ENCODE measurements around the gene NASP.

The NASP gene

DNA sequence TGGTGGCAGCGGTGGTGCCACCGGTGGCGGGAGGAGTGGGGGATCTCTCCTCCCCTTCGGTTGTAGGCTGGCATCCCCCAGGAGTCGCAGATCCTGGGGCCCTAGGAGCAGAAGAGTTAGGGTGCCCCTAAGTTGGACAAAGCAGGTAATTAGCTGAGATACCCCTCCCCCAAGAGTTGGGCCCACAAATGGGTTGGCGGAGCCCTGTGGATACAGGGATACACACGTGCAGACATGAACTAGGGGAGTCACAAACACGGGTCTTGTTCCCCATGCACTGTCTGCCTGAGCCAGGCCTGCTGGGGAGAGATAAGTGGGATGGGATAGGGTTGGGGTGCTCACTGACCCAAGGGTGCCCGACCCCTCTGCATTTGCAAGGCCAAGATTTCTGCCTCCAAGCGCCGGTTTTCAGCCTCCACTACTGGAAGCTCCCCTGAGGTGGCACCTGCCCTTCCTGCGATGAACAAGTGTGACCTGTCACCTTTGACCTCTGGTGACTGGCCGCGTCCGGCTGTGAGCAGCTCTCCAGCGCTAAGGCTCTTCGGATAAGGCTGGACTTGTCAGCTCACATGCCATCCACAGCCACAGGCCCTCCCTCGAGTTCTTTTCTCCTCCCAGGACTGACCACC, 38.2 kb downstream of the NASP start:
- peaks cover 5% of the 10 kb centered on the region for H3K4me1 Mint-ChIP-seq (ENCODE audit: low read depth)

GRCh38 chr1:45622524-45623394, 38.9 kb downstream of the NASP start:
- no peaks in the 10 kb centered on the region for H3K27me3 Mint-ChIP-seq
- H3K36me3 Mint-ChIP-seq, result peaks cover 2% of the 10 kb centered on the region
- no peak overlapping the region for H3K4me3 Mint-ChIP-seq
- no peaks in the 10 kb centered on the region for H3K9me3 Mint-ChIP-seq (ENCODE audit: low read depth)
- H3K27ac Mint-ChIP-seq, result no peak overlapping the region
- H3K4me1 Mint-ChIP-seq (ENCODE audit: low read depth), result peaks cover 5% of the 10 kb centered on the region

More for the DNA sequence above, 38.2 kb downstream of the NASP start:
- Mint-ChIP-seq H3K27me3 (no peaks in the 10 kb centered on the region), H3K36me3 (peaks cover 2% of the 10 kb centered on the region), H3K9me3 (ENCODE audit: low read depth) (no peaks in the 10 kb centered on the region), H3K27ac (no peak overlapping the region), H3K4me3 (no peak overlapping the region)

- Mint-ChIP-seq H3K9me3 (ENCODE audit: low read depth) (no peaks in the 10 kb centered on the region), H3K4me1 (ENCODE audit: low read depth) (peaks cover 5% of the 10 kb centered on the region), H3K27me3 (no peaks in the 10 kb centered on the region), H3K36me3 (peaks cover 4% of the 10 kb centered on the region), H3K27ac (no peak within 1 kb of the TSS), H3K4me3 (no peak within 1 kb of the TSS)
These were observed 40.1 kb downstream of the NASP start, which contains the start of gene CCDC17 for GRCh38 chr1:45623972-45624371. CCDC17 (minus strand) TSS chr1:45624054; CDS start chr1:45623909, 145 bp downstream.

DNA sequence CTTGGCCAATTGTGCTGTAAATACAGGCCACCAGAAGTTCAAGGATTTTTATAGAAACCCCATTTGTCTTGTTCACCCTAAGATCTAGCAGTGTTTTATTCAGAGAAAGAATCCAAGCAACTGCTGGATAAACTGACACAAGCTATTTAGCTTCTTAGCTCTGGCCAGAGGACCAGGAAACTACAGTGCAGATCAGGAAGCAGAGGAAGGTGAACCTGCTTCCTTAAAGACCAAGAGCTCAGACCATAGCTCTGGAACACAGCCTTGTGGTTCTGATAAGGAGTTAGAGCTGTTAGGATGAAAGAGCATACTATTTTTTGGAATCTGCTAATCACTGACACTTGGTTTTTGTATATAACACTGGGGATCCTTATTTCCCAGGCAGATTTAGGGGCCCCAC, 45.2 kb downstream of the NASP start:
- H3K9me3 Mint-ChIP-seq (ENCODE audit: low read depth), result no peaks in the 10 kb centered on the region
- no peaks in the 10 kb centered on the region for H3K4me1 Mint-ChIP-seq (ENCODE audit: low read depth)
- no peak overlapping the region for H3K4me3 Mint-ChIP-seq
- peaks cover 4% of the 10 kb centered on the region for H3K36me3 Mint-ChIP-seq
- peak overlapping the region; percentile 41 for H3K27ac Mint-ChIP-seq
- no peaks in the 10 kb centered on the region for H3K27me3 Mint-ChIP-seq

- H3K4me3 Mint-ChIP-seq, result no peak overlapping the region
- H3K27me3 Mint-ChIP-seq, result no peaks in the 10 kb centered on the region
- peaks cover 2% of the 10 kb centered on the region for H3K36me3 Mint-ChIP-seq
- H3K9me3 Mint-ChIP-seq (ENCODE audit: low read depth), result no peaks in the 10 kb centered on the region
- H3K27ac Mint-ChIP-seq, result peak overlapping the region; percentile 24
- H3K4me1 Mint-ChIP-seq (ENCODE audit: low read depth), result no peaks in the 10 kb centered on the region
These were observed 46.6 kb downstream of the NASP start for GRCh38 chr1:45630429-45630828.

DNA sequence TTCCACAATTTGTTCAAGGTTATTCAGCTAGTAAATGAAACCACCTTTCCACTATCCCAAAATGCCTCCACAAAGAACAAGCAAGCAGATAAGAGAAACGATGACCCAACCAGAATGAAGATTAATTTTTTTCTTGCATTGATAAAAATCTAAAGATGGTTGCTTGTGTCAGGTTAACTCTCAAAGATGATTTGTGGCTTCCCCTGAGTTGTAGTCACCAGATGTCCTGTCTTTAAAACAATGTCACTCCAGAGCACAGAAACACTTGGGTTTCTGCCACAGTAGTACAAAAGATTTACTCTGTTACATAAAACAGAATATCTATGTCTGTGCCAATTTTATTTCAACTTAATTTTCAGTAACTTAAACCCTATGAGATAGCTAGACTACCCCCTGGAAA, 51.4 kb downstream of the NASP start:
- H3K27me3 Mint-ChIP-seq, result no peaks in the 10 kb centered on the region
- H3K4me1 Mint-ChIP-seq (ENCODE audit: low read depth), result no peaks in the 10 kb centered on the region
- no peaks in the 10 kb centered on the region for H3K9me3 Mint-ChIP-seq (ENCODE audit: low read depth)
- no peaks in the 10 kb centered on the region for H3K36me3 Mint-ChIP-seq
- H3K4me3 Mint-ChIP-seq, result no peak overlapping the region
- no peak overlapping the region for H3K27ac Mint-ChIP-seq

DNA sequence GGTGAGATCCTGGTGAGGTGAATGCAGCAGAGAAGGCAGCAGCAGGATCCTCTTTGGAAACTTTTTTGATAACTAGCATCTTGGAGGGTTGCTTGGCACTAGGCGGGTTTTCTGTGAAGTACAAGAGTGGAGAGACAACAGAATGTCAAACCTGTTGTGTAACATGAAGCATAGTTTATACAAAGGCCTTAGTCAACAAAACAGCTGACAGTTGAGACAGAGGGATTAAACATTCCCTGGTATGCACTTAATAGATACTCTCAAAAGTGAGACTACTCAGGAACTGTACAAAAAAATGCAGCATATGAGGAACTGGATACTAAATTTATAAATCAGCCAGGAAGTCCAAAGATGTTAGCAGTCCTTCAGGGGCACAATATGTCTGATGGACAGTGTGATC, 56.5 kb downstream of the NASP start:
- H3K4me1 Mint-ChIP-seq (ENCODE audit: low read depth), result peaks cover 3% of the 10 kb centered on the region
- H3K4me3 Mint-ChIP-seq, result no peak overlapping the region
- no peaks in the 10 kb centered on the region for H3K9me3 Mint-ChIP-seq (ENCODE audit: low read depth)
- H3K27me3 Mint-ChIP-seq, result no peaks in the 10 kb centered on the region
- no peak overlapping the region for H3K27ac Mint-ChIP-seq
- H3K36me3 Mint-ChIP-seq, result no peaks in the 10 kb centered on the region

DNA sequence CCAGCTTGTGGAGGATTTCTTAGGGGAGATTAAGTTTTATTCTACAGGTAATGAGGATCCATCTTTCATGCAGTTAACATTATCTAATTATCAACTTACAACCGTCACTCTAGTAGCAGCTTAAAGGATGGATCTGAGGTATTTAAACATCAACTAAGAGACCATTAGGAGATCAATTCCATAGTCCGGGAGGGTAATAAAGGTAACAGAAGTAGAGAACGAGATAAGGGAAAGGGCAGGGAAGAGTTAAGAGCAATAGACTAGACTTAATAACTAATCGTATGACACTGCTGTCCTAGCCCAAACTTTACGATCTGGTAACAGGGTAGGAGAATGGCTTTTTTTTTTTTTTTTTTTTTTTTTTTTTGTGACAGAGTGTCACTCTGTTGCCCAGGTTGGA, 59.5 kb downstream of the NASP start:
- Mint-ChIP-seq H3K36me3 (no peaks in the 10 kb centered on the region), H3K9me3 (ENCODE audit: low read depth) (no peaks in the 10 kb centered on the region), H3K4me3 (no peak overlapping the region), H3K4me1 (ENCODE audit: low read depth) (peaks cover 7% of the 10 kb centered on the region), H3K27me3 (no peaks in the 10 kb centered on the region), H3K27ac (peak overlapping the region; percentile 52)

GRCh38 chr1:45643978-45644377, 60.1 kb downstream of the NASP start:
- H3K9me3 Mint-ChIP-seq (ENCODE audit: low read depth), result no peaks in the 10 kb centered on the region
- no peaks in the 10 kb centered on the region for H3K27me3 Mint-ChIP-seq
- no peak overlapping the region for H3K4me3 Mint-ChIP-seq
- no peaks in the 10 kb centered on the region for H3K36me3 Mint-ChIP-seq
- H3K4me1 Mint-ChIP-seq (ENCODE audit: low read depth), result peaks cover 7% of the 10 kb centered on the region
- H3K27ac Mint-ChIP-seq, result no peak overlapping the region

GRCh38 chr1:45644661-45645060, 60.8 kb downstream of the NASP start:
- Mint-ChIP-seq H3K27ac (peak overlapping the region; percentile 6), H3K4me1 (ENCODE audit: low read depth) (peaks cover 7% of the 10 kb centered on the region), H3K4me3 (no peak overlapping the region), H3K36me3 (no peaks in the 10 kb centered on the region), H3K9me3 (ENCODE audit: low read depth) (no peaks in the 10 kb centered on the region), H3K27me3 (no peaks in the 10 kb centered on the region)

DNA sequence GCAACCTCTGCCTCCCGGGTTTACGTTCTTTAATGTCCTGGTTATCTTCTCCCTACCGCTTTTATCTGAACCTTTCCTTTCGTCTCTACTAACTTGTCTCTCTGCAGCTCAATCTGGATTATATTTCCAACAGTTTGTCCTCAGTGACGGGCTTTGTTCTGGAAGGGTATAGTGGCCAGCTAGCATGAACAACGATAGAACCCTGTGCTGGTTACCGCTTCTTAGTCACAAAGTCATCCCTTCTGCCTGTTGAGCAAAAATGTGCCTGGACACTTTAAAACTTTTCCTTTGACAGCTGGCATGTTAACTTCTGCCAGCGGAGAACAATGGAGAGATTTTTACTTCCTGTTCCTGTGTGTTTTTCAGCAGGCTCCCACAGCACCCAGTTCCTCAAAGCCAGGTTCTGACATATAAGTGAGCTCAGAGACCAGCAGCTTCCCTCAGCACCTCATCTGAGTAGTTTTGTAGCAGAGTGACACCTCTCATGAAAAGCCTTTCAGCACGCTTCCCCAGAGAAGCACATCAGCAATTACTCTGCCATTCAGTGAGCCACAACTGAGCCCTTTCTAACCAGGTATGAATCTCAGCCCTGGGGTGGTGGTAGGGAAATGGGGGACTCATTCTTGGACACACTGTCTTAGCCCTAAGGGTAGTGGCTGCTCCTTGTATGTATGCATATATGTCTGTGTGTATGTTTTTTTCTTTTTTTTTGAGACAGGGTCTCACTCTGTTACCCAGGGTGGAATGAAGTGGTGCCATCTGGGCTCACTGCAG, 63.6 kb downstream of the NASP start:
- peaks cover 3% of the 10 kb centered on the region for H3K36me3 Mint-ChIP-seq
- no peak overlapping the region for H3K4me3 Mint-ChIP-seq
- peak overlapping the region; percentile 55 for H3K27ac Mint-ChIP-seq

GRCh38 chr1:45654540-45655280, 70.9 kb downstream of the NASP start:
- H3K4me1 Mint-ChIP-seq (ENCODE audit: low read depth), result peaks cover 6% of the 10 kb centered on the region
- no peaks in the 10 kb centered on the region for H3K9me3 Mint-ChIP-seq (ENCODE audit: low read depth)
- no peak overlapping the region for H3K4me3 Mint-ChIP-seq
- peak overlapping the region; percentile 34 for H3K27ac Mint-ChIP-seq
- H3K36me3 Mint-ChIP-seq, result peaks cover 11% of the 10 kb centered on the region
- H3K27me3 Mint-ChIP-seq, result no peaks in the 10 kb centered on the region

More for the DNA sequence above, 63.6 kb downstream of the NASP start:
- Mint-ChIP-seq H3K27me3 (no peaks in the 10 kb centered on the region), H3K4me1 (ENCODE audit: low read depth) (peaks cover 13% of the 10 kb centered on the region), H3K9me3 (ENCODE audit: low read depth) (no peaks in the 10 kb centered on the region)

DNA sequence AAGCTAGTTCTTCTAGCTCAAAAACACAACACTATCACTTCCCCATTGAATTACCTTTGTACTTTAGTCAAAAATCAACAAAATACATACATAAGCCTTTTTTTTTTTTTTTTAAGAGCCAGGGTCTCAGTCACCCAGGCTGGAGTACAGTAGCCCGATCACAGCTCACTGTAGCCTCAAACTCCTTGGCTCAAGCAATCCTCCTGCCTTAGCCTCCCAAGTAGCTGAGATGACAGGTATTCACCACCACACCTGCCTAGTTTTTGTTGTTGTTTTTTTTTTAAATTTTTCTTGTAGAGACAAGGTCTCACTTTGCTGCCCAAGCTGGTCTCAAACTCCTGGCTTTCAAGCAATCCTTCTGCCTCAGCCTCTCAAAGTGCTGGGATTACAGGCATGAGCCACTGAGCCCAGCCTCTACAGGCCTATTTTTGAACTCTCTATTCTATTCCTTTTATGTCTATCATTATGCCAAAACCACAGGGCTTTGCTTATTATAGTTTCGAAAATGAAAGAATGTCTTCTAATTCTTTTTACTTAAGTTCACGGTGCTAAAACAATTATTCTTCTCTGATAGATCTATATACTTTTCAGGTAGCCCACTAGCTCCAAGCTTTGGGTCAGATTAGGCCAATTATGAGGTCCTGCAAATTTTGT, 72.9 kb downstream of the NASP start:
- Mint-ChIP-seq H3K4me1 (ENCODE audit: low read depth) (no peaks in the 10 kb centered on the region), H3K9me3 (ENCODE audit: low read depth) (no peaks in the 10 kb centered on the region), H3K4me3 (no peak overlapping the region), H3K27ac (no peak overlapping the region), H3K27me3 (no peaks in the 10 kb centered on the region), H3K36me3 (peaks cover 8% of the 10 kb centered on the region)

GRCh38 chr1:45658171-45658570, 74.3 kb downstream of the NASP start:
- Mint-ChIP-seq H3K36me3 (peaks cover 8% of the 10 kb centered on the region), H3K4me1 (ENCODE audit: low read depth) (peaks cover 10% of the 10 kb centered on the region), H3K27ac (peak overlapping the region; percentile 7), H3K4me3 (no peak overlapping the region), H3K27me3 (no peaks in the 10 kb centered on the region), H3K9me3 (ENCODE audit: low read depth) (no peaks in the 10 kb centered on the region)

All from activated naive CD8-positive, alpha-beta T cell (primary cell).